K562 (cell line): ENCODE data around the gene DYNLT3. TPM values are rescaled to one million over a fixed set of nuclear protein-coding genes. Genes with fewer than 3 reads are reported as not detected.

ENCODE experiments used
- MEIS2 ChIP-seq: fragments of 450-650 bp; IDR thresholded peaks from 2 replicates; pipeline ENCODE4 v1.6.1; 2014; ENCODE audit warnings: mild to moderate bottlenecking; ENCODE audit not compliant: partially characterized antibody
- RBM39 ChIP-seq: fragments of 200-400 bp; formaldehyde crosslinking; optimal IDR thresholded peaks from 2 replicates; pipeline ENCODE3; 2018; ENCODE audit warnings: low read depth, low read length
- SRSF7 ChIP-seq: fragments of 200-400 bp; formaldehyde crosslinking; optimal IDR thresholded peaks from 2 replicates; pipeline ENCODE3; 2017; ENCODE audit warnings: mild to moderate bottlenecking, low read depth, low read length
- polyA plus RNA-seq, 8 experiments: library from polyadenylated mRNA; depleted of rRNA in 4 of 8; stranded (reverse) in 5 of 8; unstranded in 3 of 8; fragments of >200 nt; fragmentation: Nextera tagmentation in 2 of 8; fragmentation: Illumina TruSeq in 1 of 8; extraction: Ambion mirVana in 2 of 8; extraction: Trizol in 1 of 8; gene quantifications; 2 replicates each; pipeline versions ENCODE4 v1.2.1 to v1.2.3, GENCODE V29; 2011 to 2014; ENCODE audit warnings: inconsistent platforms in 1 of 8, missing spikeins in 1 of 8
- total RNA-seq, 7 experiments: library from RNA; depleted of rRNA in 6 of 7; stranded (reverse); fragments of >200 nt in 6 of 7; fragmentation: Illumina TruSeq in 2 of 7; extraction: Trizol in 2 of 7; gene quantifications; 2 replicates each; pipeline versions ENCODE4 v1.2.1 to v1.2.3, GENCODE V29; 2011 to 2021; ENCODE audit warnings: low replicate concordance in 1 of 7
- TF ChIP-seq, protein P1 (sequence below), 2 experiments: fragments of 450-650 bp; formaldehyde crosslinking in 1 of 2; IDR thresholded peaks; 2 replicates each; pipeline versions ENCODE4 v1.4.0 to v1.6.1; 2014 to 2020; ENCODE audit warnings: mild to moderate bottlenecking in 2 of 2, borderline replicate concordance in 1 of 2, low read depth in 1 of 2
- TF ChIP-seq, protein P2 (sequence below): sonication (generic); formaldehyde crosslinking; IDR thresholded peaks from 2 replicates; pipeline ENCODE4 v1.8.0; 2022; ENCODE audit warnings: mild to moderate bottlenecking, missing genetic modification reagents, borderline replicate concordance
- TF ChIP-seq, protein P3 (sequence below): fragments of 450-650 bp; IDR thresholded peaks from 2 replicates; pipeline ENCODE4 v1.7.0; 2016; ENCODE audit warnings: borderline replicate concordance
- TF ChIP-seq, protein P4 (sequence below): sonication (generic); formaldehyde crosslinking; IDR thresholded peaks from 2 replicates; pipeline ENCODE4 v1.8.0; 2023; ENCODE audit warnings: mild to moderate bottlenecking, missing genetic modification reagents
- TF ChIP-seq, protein P5 (sequence below): sonication (generic); formaldehyde crosslinking; IDR thresholded peaks from 2 replicates; pipeline ENCODE4 v1.8.1; 2023; ENCODE audit warnings: mild to moderate bottlenecking, missing genetic modification reagents

DYNLT3 gene
- total and polyA plus RNA-seq, 9 of the 15 experiments (the other 6 are each of a cell fraction or from before 2014, with no cell fraction given): 4.5 to 17.5 (median 8.3) TPM

DNA sequence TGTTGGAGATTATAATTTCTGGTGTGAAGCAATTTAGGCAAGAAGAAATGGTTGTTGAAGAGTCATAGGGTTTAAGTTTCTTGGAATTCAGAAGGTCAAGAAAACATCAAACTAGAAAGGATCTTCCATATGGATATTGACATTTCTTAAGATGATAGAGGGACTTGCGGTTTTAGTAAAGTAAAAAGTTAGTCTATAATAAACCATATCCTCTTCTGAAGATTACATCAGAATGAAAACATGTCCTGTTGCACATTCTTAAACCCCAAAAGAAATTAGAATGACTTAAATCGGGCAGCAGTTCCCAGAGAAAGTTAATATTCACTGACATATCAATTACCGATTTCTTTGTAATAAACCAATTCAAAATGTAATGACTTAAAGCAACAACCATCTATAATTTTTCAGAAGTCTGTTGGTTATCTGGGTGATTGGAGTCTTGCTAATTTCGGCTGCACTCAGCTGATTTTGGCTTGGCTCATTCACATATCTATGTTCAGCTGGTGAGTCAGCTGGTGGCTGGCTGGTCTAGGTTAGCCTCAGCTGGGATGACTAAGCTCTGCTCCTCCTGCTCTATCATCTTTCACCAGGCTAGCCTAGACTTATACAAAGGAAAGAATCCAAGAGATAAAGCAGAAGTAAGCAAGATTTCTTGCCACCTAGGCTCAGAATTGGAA lies 24.4 kb upstream of the DYNLT3 start (continued):
- TF ChIP-seq, protein P1, sequence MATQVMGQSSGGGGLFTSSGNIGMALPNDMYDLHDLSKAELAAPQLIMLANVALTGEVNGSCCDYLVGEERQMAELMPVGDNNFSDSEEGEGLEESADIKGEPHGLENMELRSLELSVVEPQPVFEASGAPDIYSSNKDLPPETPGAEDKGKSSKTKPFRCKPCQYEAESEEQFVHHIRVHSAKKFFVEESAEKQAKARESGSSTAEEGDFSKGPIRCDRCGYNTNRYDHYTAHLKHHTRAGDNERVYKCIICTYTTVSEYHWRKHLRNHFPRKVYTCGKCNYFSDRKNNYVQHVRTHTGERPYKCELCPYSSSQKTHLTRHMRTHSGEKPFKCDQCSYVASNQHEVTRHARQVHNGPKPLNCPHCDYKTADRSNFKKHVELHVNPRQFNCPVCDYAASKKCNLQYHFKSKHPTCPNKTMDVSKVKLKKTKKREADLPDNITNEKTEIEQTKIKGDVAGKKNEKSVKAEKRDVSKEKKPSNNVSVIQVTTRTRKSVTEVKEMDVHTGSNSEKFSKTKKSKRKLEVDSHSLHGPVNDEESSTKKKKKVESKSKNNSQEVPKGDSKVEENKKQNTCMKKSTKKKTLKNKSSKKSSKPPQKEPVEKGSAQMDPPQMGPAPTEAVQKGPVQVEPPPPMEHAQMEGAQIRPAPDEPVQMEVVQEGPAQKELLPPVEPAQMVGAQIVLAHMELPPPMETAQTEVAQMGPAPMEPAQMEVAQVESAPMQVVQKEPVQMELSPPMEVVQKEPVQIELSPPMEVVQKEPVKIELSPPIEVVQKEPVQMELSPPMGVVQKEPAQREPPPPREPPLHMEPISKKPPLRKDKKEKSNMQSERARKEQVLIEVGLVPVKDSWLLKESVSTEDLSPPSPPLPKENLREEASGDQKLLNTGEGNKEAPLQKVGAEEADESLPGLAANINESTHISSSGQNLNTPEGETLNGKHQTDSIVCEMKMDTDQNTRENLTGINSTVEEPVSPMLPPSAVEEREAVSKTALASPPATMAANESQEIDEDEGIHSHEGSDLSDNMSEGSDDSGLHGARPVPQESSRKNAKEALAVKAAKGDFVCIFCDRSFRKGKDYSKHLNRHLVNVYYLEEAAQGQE (IDR thresholded peaks at IDR 0.05; ENCODE audit: borderline replicate concordance): no peak
- TF ChIP-seq, protein P1 (CRISPR knock-in tag; IDR thresholded peaks at IDR 0.05; ENCODE audit: low read depth): no peak
- TF ChIP-seq MEIS2 (peak; percentile 23), RBM39 (no peak), SRSF7 (no peak)
- TF ChIP-seq, protein P2, sequence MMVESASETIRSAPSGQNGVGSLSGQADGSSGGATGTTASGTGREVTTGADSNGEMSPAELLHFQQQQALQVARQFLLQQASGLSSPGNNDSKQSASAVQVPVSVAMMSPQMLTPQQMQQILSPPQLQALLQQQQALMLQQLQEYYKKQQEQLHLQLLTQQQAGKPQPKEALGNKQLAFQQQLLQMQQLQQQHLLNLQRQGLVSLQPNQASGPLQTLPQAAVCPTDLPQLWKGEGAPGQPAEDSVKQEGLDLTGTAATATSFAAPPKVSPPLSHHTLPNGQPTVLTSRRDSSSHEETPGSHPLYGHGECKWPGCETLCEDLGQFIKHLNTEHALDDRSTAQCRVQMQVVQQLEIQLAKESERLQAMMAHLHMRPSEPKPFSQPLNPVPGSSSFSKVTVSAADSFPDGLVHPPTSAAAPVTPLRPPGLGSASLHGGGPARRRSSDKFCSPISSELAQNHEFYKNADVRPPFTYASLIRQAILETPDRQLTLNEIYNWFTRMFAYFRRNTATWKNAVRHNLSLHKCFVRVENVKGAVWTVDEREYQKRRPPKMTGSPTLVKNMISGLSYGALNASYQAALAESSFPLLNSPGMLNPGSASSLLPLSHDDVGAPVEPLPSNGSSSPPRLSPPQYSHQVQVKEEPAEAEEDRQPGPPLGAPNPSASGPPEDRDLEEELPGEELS (CRISPR knock-in tag): no peak
- TF ChIP-seq, protein P3, sequence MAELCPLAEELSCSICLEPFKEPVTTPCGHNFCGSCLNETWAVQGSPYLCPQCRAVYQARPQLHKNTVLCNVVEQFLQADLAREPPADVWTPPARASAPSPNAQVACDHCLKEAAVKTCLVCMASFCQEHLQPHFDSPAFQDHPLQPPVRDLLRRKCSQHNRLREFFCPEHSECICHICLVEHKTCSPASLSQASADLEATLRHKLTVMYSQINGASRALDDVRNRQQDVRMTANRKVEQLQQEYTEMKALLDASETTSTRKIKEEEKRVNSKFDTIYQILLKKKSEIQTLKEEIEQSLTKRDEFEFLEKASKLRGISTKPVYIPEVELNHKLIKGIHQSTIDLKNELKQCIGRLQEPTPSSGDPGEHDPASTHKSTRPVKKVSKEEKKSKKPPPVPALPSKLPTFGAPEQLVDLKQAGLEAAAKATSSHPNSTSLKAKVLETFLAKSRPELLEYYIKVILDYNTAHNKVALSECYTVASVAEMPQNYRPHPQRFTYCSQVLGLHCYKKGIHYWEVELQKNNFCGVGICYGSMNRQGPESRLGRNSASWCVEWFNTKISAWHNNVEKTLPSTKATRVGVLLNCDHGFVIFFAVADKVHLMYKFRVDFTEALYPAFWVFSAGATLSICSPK: no peak
- TF ChIP-seq, protein P4, sequence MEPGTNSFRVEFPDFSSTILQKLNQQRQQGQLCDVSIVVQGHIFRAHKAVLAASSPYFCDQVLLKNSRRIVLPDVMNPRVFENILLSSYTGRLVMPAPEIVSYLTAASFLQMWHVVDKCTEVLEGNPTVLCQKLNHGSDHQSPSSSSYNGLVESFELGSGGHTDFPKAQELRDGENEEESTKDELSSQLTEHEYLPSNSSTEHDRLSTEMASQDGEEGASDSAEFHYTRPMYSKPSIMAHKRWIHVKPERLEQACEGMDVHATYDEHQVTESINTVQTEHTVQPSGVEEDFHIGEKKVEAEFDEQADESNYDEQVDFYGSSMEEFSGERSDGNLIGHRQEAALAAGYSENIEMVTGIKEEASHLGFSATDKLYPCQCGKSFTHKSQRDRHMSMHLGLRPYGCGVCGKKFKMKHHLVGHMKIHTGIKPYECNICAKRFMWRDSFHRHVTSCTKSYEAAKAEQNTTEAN (CRISPR knock-in tag): no peak
- TF ChIP-seq, protein P5, sequence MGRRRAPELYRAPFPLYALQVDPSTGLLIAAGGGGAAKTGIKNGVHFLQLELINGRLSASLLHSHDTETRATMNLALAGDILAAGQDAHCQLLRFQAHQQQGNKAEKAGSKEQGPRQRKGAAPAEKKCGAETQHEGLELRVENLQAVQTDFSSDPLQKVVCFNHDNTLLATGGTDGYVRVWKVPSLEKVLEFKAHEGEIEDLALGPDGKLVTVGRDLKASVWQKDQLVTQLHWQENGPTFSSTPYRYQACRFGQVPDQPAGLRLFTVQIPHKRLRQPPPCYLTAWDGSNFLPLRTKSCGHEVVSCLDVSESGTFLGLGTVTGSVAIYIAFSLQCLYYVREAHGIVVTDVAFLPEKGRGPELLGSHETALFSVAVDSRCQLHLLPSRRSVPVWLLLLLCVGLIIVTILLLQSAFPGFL: no peak
